K562 (cell line): ENCODE measurements around the gene KCNMB2. TPM values are rescaled to one million over a fixed set of nuclear protein-coding genes. Genes with fewer than 3 reads are reported as not detected.

Experiments used
- ATAC-seq: fragments of 200-7000 bp; cut with Tn5 transposase; 3 replicates; pipeline ENCODE4 v1.9.1; 2020; ENCODE audit warnings: moderate library complexity
- BruUV-seq: library from RNA; stranded (reverse); fragments of 400-500 nt; replicated peaks from 2 replicates; lab custom pipeline; 2021; lab: Mats Ljungman, UMichigan
- CTCF ChIA-PET: fragments of 300-600 bp; formaldehyde crosslinking; extraction: SDS; loops from one replicate; lab custom pipeline; 2021; ENCODE audit warnings: low intra/inter-chr PET ratio; lab: Yijun Ruan, JAX
- POLR2A ChIA-PET: fragments of 300-600, 350-650 bp; sonication (Branson Sonifier 250); formaldehyde crosslinking; extraction: SDS; loops from one replicate; lab custom pipeline; 2021; ENCODE audit warnings: antibody characterized with exemption, inconsistent platforms; lab: Yijun Ruan, JAX
- DNase-seq, 4 experiments: peaks; one replicate each; pipeline versions ENCODE4 v3.0.0 to v3.0.0-alpha.2; 2011 to 2018; ENCODE audit warnings: low spot score in 3 of 4, mixed read lengths in 3 of 4; ENCODE audit errors: extremely low read depth in 1 of 4
- FAIRE-seq: peaks from 2 replicates; lab custom pipeline; 2011; peaks lifted over from hg19 to GRCh38; lab: Jason Lieb, UNC
- H2AFZ ChIP-seq: 2 replicates; pipeline ENCODE4 v1.6.0; 2011; ENCODE audit warnings: low read depth, low read length, control low read depth, inconsistent platforms
- H3K27ac ChIP-seq: fragments of 200-600 bp; 3 replicates; pipeline ENCODE4 v1.8.0; 2011; ENCODE audit warnings: low read depth, mild to moderate bottlenecking, control low read depth, inconsistent platforms, low read length, moderate library complexity, mixed read lengths; ENCODE audit errors: extremely low read depth
- H3K27me3 ChIP-seq, 2 experiments: fragments of 300-600 bp in 1 of 2; 2 replicates in 1 of 2; 3 replicates in 1 of 2; pipeline versions ENCODE4 v1.6.0 to v1.8.0; 2011; ENCODE audit warnings: inconsistent platforms in 2 of 2, low read length in 2 of 2, mild to moderate bottlenecking in 1 of 2, mixed read lengths in 1 of 2, moderate library complexity in 1 of 2; ENCODE audit not compliant: control insufficient read depth in 2 of 2, insufficient read depth in 2 of 2
- H3K36me3 ChIP-seq: fragments of 300-600 bp; 3 replicates; pipeline ENCODE4 v1.8.0; 2011; ENCODE audit warnings: mild to moderate bottlenecking, low read length, inconsistent platforms; ENCODE audit not compliant: control insufficient read depth, insufficient read depth
- H3K4me1 ChIP-seq, 2 experiments: fragments of 200-600 bp in 1 of 2; replicated peaks in 1 of 2; 2 replicates in 1 of 2; 3 replicates in 1 of 2; pipeline versions ENCODE4 v1.5.1 to v1.8.0; 2011; ENCODE audit warnings: inconsistent platforms in 2 of 2, low read length in 2 of 2, mild to moderate bottlenecking in 1 of 2, mixed read lengths in 1 of 2, moderate library complexity in 1 of 2; ENCODE audit not compliant: control insufficient read depth in 2 of 2, insufficient read depth in 2 of 2
- H3K4me2 ChIP-seq: 2 replicates; pipeline ENCODE4 v1.6.1; 2011; ENCODE audit warnings: low read length, control low read depth, inconsistent platforms, mixed read lengths; ENCODE audit not compliant: insufficient read depth
- H3K4me3 ChIP-seq: fragments of 200-600 bp; sonication (generic), shearing (Covaris generic); 2 replicates; pipeline ENCODE4 v1.5.1; 2016; ENCODE audit warnings: control low read depth, inconsistent platforms
- H3K79me2 ChIP-seq: fragments of 200-600 bp; 3 replicates; pipeline ENCODE4 v1.8.0; 2011; ENCODE audit warnings: low read length, inconsistent platforms; ENCODE audit not compliant: control insufficient read depth, insufficient read depth
- H3K9ac ChIP-seq, 2 experiments: 2 replicates each; pipeline versions ENCODE4 v1.6.0 to v1.6.1; 2011; ENCODE audit warnings: low read depth in 2 of 2, low read length in 2 of 2, control low read depth in 1 of 2, inconsistent platforms in 1 of 2, mild to moderate bottlenecking in 1 of 2, mixed read lengths in 1 of 2; ENCODE audit not compliant: insufficient read depth in 1 of 2
- H3K9me1 ChIP-seq: one replicate; pipeline ENCODE4 v1.6.0; 2011; ENCODE audit warnings: inconsistent platforms, mild to moderate bottlenecking, low read length, moderate library complexity; ENCODE audit not compliant: control insufficient read depth, insufficient read depth
- H3K9me3 ChIP-seq: replicated peaks from 2 replicates; pipeline ENCODE4 v1.5.1; 2011; ENCODE audit warnings: low read depth, low read length, inconsistent platforms; ENCODE audit not compliant: control insufficient read depth, insufficient read depth
- H4K20me1 ChIP-seq: replicated peaks from 2 replicates; pipeline ENCODE4 v1.6.1; 2011; ENCODE audit warnings: low read length, inconsistent platforms, mixed read lengths; ENCODE audit not compliant: control insufficient read depth, insufficient read depth
- CBX8 ChIP-seq: fragments of 200-600 bp; sonication (generic); IDR thresholded peaks from 2 replicates; pipeline ENCODE4 v1.6.1; 2012; ENCODE audit warnings: borderline replicate concordance, mixed run types, low read depth, mild to moderate bottlenecking, moderate library complexity, mixed read lengths, low read length, control low read depth, inconsistent platforms; ENCODE audit not compliant: poor library complexity, severe bottlenecking; ENCODE audit errors: extremely low read depth
- MAFG ChIP-seq: fragments of 450-650 bp; conservative IDR thresholded peaks from 2 replicates; pipeline ENCODE4 v1.6.1; 2016; ENCODE audit warnings: missing genetic modification characterization, missing compliant biosample characterization
- PCBP1 ChIP-seq: fragments of 200-400 bp; formaldehyde crosslinking; IDR thresholded peaks from 2 replicates; pipeline ENCODE4 v1.6.1; 2018; ENCODE audit warnings: mild to moderate bottlenecking, low read depth, low read length; ENCODE audit not compliant: poor library complexity, severe bottlenecking
- RFX1 ChIP-seq: fragments of 450-650 bp; IDR thresholded peaks from 2 replicates; pipeline ENCODE4 v1.6.1; 2016; ENCODE audit warnings: mild to moderate bottlenecking, moderate library complexity
- WGBS: fragments of 100-300 bp; shearing (Covaris generic); methylation state at CpG from one replicate; pipeline ENCODE4 v1.1.6; 2016; ENCODE audit warnings: low coverage, mixed read lengths; ENCODE audit not compliant: insufficient coverage; ENCODE audit errors: missing lambda C conversion rate; 5-methylcytosine and 5-hydroxymethylcytosine counted together
- in situ Hi-C: fragments of 300-500 bp; cut with MboI; formaldehyde crosslinking; loops from 4 replicates; pipeline ENCODE4 v1.15.0; 2018; ENCODE audit warnings: inconsistent platforms, mixed read lengths
- intact Hi-C: fragments of 100-400 bp; cut with micrococcal nuclease; formaldehyde crosslinking; loops from 2 replicates; pipeline ENCODE4 v1.14.2; 2022
- polyA plus RNA-seq, 8 experiments: library from polyadenylated mRNA; depleted of rRNA in 4 of 8; stranded (reverse) in 5 of 8; unstranded in 3 of 8; fragments of >200 nt; fragmentation: Nextera tagmentation in 2 of 8; fragmentation: Illumina TruSeq in 1 of 8; extraction: Ambion mirVana in 2 of 8; extraction: Trizol in 1 of 8; gene quantifications; 2 replicates each; pipeline versions ENCODE4 v1.2.1 to v1.2.3, GENCODE V29; 2011 to 2014; ENCODE audit warnings: inconsistent platforms in 1 of 8, missing spikeins in 1 of 8
- total RNA-seq, 7 experiments: library from RNA; depleted of rRNA in 6 of 7; stranded (reverse); fragments of >200 nt in 6 of 7; fragmentation: Illumina TruSeq in 2 of 7; extraction: Trizol in 2 of 7; gene quantifications; 2 replicates each; pipeline versions ENCODE4 v1.2.1 to v1.2.3, GENCODE V29; 2011 to 2021; ENCODE audit warnings: low replicate concordance in 1 of 7

KCNMB2 gene
- total and polyA plus RNA-seq, 9 of the 15 experiments (the other 6 are each of a cell fraction or from before 2014, with no cell fraction given), result 0.04 to 0.15 TPM; not detected in 7

DNA sequence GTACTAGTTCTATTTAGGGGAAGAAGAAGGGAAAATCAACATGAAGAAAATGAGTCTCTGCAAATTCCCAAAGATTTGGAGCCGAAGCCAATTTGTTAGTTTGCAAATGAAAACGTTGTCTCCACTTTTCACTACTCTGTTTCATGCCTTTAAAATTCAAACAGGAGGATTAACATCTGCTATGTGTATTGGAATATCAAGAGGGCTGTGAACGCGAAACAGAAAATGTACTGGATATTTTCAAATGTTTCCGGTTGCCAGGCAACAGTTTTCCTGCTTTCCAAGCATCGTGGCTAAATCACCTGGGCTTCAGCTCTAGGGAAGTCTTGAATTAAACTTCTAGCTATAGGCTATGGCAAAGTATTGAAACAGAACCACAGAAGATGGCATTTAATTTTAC, 172.8 kb downstream of the KCNMB2 start:
- Histone ChIP-seq H3K79me2 (no peaks in the 10 kb centered on the region), H3K9ac (no peak overlapping the region), H3K9me1 (no peaks in the 10 kb centered on the region), H3K27me3 (no peaks in the 10 kb centered on the region), H3K9me3 (no peaks in the 10 kb centered on the region), H3K27ac (no peak overlapping the region), H3K4me3 (no peak overlapping the region), H3K36me3 (no peaks in the 10 kb centered on the region), H4K20me1 (no peaks in the 10 kb centered on the region), H2AFZ (no peak overlapping the region), H3K4me1 (no peaks in the 10 kb centered on the region), H3K4me2 (no peak overlapping the region)
- no TSS peak for BruUV-seq
- intact Hi-C loops (no loop called here), in situ Hi-C loops (no loop called here)
- CTCF ChIA-PET, result no interaction called here
- WGBS, result 0% methylated on average over 6 of the region's 6 CpGs
- TF ChIP-seq CBX8 (no peak), RFX1 (peak; percentile 33; the same call in 1 of the 2 replicates)
- POLR2A ChIA-PET, result no interaction called here
- DNase-seq (no peak), FAIRE-seq (no peak), ATAC-seq (no peak)

DNA sequence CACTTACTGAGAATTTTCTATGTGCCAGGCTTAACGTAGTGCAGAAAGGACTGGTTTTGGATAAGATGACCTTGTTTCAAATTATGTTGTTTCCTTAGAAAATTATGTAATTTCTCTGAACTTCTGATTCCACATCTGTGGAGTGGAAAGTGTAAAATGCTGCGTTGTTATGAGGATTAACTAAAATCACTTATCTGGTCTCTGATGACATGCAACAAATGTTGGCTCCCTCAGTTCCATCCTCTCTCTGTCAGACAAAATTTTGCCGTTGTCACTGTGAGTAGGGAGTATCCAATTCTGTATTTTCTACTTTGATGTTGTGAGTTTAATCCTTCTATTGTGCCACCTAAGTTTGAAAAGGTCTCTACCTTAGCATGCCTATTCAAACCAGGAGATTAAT, 175.5 kb downstream of the KCNMB2 start:
- no peaks in the 10 kb centered on the region for H3K27me3 ChIP-seq
- 2% methylated on average over 3 of the region's 3 CpGs for WGBS
- no peaks in the 10 kb centered on the region for H3K79me2 ChIP-seq
- in situ Hi-C loops (no loop called here), intact Hi-C loops (no loop called here)
- H3K4me3 ChIP-seq, result no peak overlapping the region
- POLR2A ChIA-PET, result no interaction called here
- H3K9me3 ChIP-seq, result no peaks in the 10 kb centered on the region
- H3K9me1 ChIP-seq, result no peaks in the 10 kb centered on the region
- H3K9ac ChIP-seq, result no peak overlapping the region
- no TSS peak for BruUV-seq
- no peaks in the 10 kb centered on the region for H3K4me1 ChIP-seq
- CTCF ChIA-PET, result no interaction called here
- no peak overlapping the region for H2AFZ ChIP-seq
- H3K4me2 ChIP-seq, result no peak overlapping the region
- no peaks in the 10 kb centered on the region for H3K36me3 ChIP-seq
- DNase-seq (no peak), FAIRE-seq (no peak), ATAC-seq (no peak)
- TF ChIP-seq PCBP1 (no peak), MAFG (0 out of 2 replicates have a peak, but pooled peaks have one; percentile 20)
- H3K27ac ChIP-seq, result no peak overlapping the region
- no peaks in the 10 kb centered on the region for H4K20me1 ChIP-seq
